T47D (cell line): Measurements from ENCODE around the gene EEFSEC.
A peak's percentile ranks its signal among the peaks of the same experiment; 100 is the strongest.

Source experiments
- DNase-seq, 2 experiments: peaks; one replicate each; pipeline versions ENCODE4 v3.0.0 to v3.0.0-alpha.2; 2011 to 2012; ENCODE audit warnings: low read depth in 1 of 2, low spot score in 1 of 2
- JUND ChIP-seq: IDR thresholded peaks from 2 replicates; pipeline ENCODE4 v1.6.1; 2012; ENCODE audit warnings: low read depth
- in situ Hi-C: cut with HindIII; loops from 2 replicates; pipeline ENCODE4 v1.10.0; 2016; ENCODE audit warnings: low sequenced_read_pairs, low pct_unique_long_range_greater_than_20kb

EEFSEC gene

DNA sequence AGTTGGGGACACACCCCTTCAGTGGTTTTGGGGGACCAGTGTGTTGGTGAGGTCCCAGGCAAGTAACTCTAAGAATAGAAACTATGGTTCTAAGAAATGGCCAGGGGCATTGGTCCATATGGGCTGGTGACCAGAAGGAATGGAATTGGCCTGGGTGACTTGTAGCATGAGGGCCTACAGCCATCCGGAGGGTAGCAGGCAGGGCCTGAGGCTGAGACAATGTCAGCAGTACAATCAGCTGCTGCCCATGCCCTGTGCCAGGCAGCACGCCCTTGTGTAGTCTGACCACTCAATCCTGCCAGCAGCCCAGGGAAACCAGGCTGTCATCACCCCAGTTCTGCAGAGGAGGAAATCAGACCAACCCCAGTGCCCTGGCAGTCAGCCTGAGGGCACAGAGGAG is 212.9 kb downstream of the EEFSEC start:
- TF ChIP-seq JUND = no peak
- in situ Hi-C loops = no loop called here
- DNase-seq = no peak

DNA sequence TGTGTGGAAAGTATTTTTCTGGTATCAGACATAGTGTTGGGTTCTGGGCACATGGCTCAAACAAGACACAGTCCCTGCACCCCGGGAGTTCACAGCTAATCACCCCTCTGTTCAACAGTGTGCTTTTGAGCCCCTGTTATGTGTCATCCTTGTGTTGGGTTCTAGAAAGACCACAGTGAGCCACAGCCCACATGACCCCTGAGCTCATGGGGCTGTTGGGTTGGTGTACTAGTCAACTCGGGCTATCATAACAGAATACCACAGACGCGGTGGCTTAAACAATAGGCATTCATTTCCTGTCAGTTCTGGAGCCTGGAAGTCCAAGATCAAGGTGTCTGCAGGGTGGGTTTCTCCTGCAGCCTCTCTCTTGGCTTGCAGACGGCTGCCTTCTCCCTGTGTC is 213.4 kb downstream of the EEFSEC start:
- in situ Hi-C loops = no loop called here
- DNase-seq = no peak
- TF ChIP-seq JUND = no peak

DNA sequence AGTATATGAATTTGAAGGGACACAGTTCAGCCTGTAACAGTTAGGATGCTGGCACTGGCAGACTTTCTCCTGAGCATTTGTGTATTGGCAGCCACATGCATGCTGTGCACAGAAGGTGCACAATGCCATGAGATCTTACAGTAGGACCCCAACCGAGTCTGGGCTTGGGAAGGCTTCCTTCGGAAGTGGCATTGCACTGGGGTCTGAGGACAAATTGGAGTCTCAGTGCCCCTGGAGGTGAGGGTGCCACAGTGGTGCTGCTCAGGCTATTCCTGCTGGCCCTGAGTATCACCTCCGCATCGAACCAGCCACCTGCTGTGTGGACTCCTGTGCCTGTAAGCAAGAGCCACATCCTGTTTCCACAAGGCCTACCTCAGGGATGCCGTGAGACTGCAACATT is 213.9 kb downstream of the EEFSEC start:
- no peak for TF ChIP-seq JUND
- in situ Hi-C loops = no loop called here
- no peak for DNase-seq

DNA sequence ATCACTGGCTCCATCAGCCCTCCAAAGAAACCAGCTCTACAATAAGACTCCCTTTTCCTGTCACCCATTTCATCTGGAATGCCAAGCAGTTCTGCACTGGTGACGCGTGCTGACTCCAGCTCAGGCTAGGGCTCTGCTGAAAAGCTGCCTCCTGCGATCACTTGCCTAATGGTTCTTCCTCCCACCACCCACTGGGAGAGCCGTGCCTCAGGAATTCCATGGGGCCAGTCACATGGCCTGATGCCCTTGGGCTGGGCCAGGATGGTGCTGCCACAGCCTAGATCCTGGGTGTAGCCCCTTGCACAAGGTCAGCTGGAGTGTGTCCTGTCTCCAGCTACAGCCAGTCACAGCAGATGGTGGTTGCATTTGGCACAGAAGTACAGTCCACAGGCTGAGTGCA is 214.5 kb downstream of the EEFSEC start:
- in situ Hi-C loops = no loop called here
- no peak for DNase-seq
- TF ChIP-seq JUND = no peak

DNA sequence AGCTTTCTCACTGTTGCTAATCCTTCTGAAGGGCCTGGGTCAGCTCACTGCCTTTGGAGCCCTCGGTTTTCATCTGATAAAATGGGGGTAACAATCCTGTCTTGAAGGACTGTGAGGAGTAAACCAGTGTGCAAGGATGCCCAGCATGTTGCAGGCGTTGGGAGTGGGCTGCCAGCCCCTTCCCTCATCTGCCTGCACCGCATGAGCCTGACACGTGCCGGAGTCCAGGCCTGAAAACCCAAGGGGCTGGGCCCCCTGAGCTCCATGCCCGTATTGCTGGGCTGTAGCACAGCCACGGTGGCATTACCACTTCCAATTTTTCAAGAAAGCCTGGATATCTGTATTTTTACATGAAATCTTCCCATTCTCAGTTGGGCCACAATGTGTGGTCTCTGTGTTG is 215.3 kb downstream of the EEFSEC start:
- DNase-seq = no peak
- no peak for TF ChIP-seq JUND
- in situ Hi-C loops = no loop called here

DNA sequence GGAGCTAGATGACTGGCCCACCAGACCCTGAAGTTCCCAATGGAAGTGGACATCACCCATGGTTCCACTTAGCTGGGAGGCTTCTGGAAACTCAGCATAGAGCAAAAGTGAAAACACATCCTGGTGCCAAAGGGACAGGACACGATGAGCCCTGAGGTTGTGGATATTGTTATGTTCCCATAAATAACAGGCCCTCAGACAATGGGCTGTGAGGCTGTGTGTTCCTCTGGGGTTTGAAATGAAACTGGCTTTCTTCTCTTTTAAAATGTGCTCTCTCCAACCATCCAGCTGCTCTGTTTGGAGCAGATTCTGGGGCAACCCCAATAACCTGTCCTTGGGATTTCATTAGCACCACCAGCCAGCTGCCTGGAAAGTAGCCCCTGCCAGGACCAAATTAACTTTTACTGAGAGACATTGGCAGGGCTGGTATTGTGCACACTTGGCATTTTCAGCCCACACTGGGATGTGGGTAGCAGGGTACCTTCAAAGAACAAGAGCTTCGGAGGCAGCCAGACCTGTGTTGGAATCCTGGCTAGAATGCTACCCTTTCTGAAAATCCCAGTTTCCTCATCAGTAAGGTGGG is 215.9 kb downstream of the EEFSEC start:
- DNase-seq = no peak
- in situ Hi-C loops = no loop called here
- TF ChIP-seq JUND = no peak

DNA sequence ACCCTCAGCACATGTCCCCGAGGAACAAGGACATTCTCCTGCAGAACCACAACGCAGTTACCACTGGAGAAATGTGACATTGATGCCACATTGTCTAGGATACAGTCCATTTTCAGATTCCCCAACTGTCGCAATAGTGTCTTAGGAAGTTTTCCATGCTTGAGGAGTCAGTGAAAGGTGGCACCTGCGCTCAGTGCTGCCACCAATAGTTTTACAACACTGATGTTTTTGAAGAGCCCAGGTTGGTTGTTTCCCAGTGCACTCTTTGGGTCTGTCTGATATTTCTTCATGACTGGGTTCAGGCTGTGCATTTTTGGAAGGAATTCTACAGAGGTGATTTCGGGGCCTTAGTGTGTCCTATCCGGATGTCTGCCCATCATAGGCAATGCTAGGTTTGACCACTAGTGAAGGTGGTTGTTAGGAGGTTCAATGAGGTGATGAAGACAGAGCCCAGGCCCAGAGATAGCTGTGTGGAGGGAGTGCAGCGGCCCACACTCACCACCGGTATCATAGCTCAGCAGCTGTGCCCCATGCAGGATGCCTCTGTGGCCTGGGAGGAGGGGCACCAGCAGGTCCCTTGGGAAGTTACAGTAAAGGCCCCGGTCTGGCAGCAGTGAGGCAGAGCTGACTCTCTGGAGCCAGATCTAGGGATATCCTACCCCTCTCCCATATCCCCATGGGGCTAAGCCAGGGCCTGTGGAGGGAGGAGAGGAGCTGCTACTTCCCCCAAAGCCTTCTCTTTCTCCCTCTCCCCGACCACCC is 216.8 kb downstream of the EEFSEC start:
- in situ Hi-C loops = no loop called here
- peak in 1 of 2 experiments; percentile 45 for DNase-seq
- TF ChIP-seq JUND = no peak

DNA sequence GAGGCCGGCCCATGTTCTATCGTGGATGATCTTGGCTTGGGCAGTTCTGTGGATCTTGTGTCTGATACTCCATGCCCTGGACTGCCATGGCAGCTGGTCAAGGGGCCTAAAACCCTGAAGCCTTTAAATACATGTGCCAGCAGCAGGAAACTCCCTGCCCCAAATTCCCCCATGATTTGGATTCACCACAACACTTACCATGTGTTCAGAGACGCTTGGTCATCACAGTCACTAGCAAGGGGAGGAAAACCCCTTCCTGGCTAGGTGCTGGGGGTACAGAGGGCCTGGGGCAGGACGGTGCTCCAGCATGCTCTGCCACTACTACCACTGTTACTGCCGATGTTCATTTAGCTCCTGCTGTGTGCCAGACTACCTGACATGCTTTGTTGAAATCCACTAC is 219.0 kb downstream of the EEFSEC start:
- DNase-seq = no peak
- in situ Hi-C loops = no loop called here
- TF ChIP-seq JUND = no peak

DNA sequence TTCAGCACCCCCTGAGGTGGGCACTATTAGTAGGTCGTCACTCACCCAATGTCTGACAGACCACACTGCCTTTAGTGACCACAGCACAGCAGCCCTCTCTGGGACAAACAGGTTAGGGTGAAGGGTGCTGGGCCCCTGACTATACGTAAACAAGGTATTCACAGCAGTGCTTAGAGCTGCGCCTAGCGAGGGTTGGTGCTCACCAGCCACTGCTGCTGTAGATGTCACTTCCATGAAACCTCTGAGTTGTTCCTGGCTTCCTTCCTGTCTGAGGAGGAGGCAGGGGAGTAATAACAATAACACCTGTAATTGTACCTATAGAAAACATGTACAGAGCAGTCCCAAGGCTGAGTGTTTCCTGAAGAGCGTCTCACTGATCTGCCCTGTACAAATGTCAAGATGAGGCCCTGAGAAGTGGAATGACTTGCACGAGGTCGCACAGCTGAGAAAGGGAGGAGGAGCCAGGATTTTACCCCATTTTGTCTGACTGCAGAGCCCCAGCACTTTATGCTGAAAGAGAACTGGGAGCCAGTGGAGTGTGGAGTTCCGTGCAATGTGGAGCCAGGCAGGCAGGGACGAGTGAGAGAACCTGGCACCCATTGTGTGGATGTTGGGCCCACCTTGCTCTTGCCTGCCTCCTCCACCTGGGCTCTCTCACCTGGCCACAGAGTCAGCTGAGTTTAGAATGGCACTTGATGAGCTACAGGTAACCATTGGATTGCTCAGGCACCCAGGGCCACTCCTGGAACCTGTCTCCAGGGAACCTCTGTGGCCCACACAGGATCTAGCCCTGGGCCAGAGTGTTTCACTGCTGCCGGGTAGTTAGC is 219.6 kb downstream of the EEFSEC start:
- in situ Hi-C loops = no loop called here
- no peak for TF ChIP-seq JUND
- DNase-seq = no peak

DNA sequence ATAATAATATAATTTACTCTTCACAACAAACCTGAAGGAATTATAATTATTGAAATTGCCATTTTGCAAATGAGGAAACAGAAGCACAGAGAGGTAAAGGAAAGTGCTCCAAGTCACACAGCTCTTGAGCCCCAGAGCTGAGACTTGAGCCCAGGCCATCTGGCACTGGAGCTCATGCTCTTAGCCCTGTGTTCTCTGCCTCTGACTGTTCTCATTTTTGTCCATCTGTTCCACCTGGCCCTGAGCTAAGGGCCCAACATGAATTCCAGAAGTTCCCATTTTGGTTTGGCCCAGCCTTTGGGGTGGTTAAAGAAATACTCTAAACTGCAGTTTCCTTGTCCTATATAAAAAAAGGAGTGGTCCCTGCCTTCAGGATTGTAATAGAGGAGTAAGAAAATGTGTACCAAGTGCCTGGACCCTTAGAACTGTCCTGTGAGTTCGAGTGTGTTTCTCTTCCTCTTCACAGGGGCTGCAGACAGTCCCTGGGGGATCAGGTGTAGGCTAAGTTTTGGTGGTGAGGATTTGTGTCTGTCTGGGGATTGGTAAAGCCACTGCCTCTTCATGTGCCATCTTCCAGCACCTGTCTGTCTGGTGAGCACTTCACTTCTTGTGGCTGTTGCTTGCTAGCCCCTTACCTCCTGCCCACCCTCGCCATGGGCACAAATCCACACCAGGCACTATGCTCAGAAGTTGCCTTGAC is 221.6 kb downstream of the EEFSEC start:
- in situ Hi-C loops = no loop called here
- no peak for DNase-seq
- no peak for TF ChIP-seq JUND

DNA sequence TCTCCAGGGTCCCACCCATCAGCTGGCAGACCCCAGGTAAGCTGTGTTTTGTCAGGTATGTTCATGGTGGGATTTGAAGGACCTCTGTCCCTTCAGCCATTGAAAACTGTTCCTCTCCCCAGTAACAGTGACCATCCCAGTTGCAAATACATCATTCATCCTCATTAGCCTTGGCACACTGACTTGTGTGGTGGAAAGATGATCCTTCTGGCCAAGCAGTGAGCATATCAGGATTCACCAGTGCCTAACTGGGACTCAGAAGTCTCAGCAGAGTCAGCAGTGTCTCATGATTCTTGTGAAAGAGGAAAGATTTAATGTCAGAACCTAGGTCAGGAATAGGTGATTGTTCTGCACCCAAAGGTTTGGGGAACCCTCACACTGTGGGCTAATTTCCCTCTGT is 223.2 kb downstream of the EEFSEC start:
- no peak for DNase-seq
- in situ Hi-C loops = no loop called here
- TF ChIP-seq JUND = no peak

DNA sequence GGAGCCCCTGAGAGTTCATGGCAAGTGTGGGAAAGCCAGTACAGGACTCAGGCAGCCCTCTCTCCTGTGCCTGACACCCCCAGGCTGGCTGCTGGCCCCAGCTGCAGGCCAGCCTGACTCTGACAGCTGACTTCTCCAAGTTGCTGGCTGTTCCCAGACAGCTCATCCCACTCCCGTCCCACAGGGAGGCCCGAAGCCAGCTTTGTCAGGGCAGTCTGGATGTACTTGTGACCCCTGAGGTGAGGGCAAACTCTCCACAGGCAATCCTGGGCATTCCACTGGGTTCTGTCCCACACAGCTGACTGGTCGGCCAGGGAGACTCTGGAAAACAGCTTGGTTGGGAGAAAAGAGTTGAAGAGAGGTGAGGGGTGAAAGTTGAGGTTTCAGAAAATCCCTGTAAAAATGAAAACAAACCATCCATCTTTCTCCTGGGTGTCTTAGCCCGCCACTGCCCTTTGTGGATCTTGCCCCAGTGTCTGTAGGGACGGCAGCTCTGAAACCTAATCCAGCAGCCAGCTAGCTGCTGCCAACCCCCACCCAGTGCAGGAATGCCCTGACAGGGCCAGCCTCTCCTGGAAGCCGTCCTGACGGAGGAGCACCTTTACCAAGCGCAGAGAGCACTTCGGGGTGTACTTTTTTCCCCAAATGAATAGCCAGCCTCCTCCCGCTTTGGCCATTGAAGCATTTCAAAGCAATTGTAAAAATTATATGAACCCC is 225.5 kb downstream of the EEFSEC start:
- no peak for TF ChIP-seq JUND
- no peak for DNase-seq
- in situ Hi-C loops = no loop called here
